GM18873 (cell line): ENCODE measurements around the gene ZNF80.
A peak's percentile ranks its signal among the peaks of the same experiment; 100 is the strongest.

Source experiments
- ATAC-seq: cut with Tn5 transposase; IDR thresholded peaks from one replicate; pipeline ENCODE4 v1.9.1; 2021; ENCODE audit warnings: mild to moderate bottlenecking, moderate library complexity, moderate number of reproducible peaks; ENCODE audit not compliant: unreplicated experiment, low FRiP score

The ZNF80 gene

GRCh38 chr3:114221165-114221880, 16.1 kb downstream of the ZNF80 start:
- no peak for ATAC-seq

- no peak for ATAC-seq
These were observed 17.6 kb downstream of the ZNF80 start for GRCh38 chr3:114219741-114220140.

- no peak for ATAC-seq
These were observed 18.7 kb downstream of the ZNF80 start for GRCh38 chr3:114218578-114219185.

GRCh38 chr3:114218006-114218405, 19.4 kb downstream of the ZNF80 start:
- ATAC-seq = no peak

GRCh38 chr3:114217266-114217665, 20.1 kb downstream of the ZNF80 start:
- ATAC-seq = no peak

GRCh38 chr3:114216186-114216970, 21.0 kb downstream of the ZNF80 start:
- no peak for ATAC-seq

- peak; percentile 24 for ATAC-seq
These were observed 22.6 kb downstream of the ZNF80 start for GRCh38 chr3:114214542-114215341.

- ATAC-seq = peak; percentile 80
These were observed 23.5 kb downstream of the ZNF80 start for GRCh38 chr3:114213627-114214541.

- ATAC-seq = peak; percentile 0
These were observed 24.1 kb downstream of the ZNF80 start for GRCh38 chr3:114213292-114213626.

- no peak for ATAC-seq
These were observed 24.7 kb downstream of the ZNF80 start for GRCh38 chr3:114212646-114213045.

GRCh38 chr3:114207768-114208167, 29.6 kb downstream of the ZNF80 start:
- peak; percentile 80 for ATAC-seq

GRCh38 chr3:114206342-114206741, 31.0 kb downstream of the ZNF80 start:
- no peak for ATAC-seq

- ATAC-seq = no peak
These were observed 31.8 kb downstream of the ZNF80 start for GRCh38 chr3:114205541-114205940.

GRCh38 chr3:114194750-114195149, 42.6 kb downstream of the ZNF80 start:
- ATAC-seq = no peak

GRCh38 chr3:114192136-114192535, 45.2 kb downstream of the ZNF80 start:
- no peak for ATAC-seq

- ATAC-seq = no peak
These were observed 50.9 kb downstream of the ZNF80 start for GRCh38 chr3:114186501-114186900.
